Motor neuron (in vitro differentiated cells): ENCODE measurements around the gene SH3GLB2. TPM values are rescaled to one million over a fixed set of nuclear protein-coding genes. Genes with fewer than 3 reads are reported as not detected.

Experiments
- total RNA-seq, 8 experiments: library from RNA; unstranded; fragments of 300-600 nt; gene quantifications; 2 replicates each; pipeline versions ENCODE4 v1.2.3 to v1.2.4, GENCODE V29; 2022

The SH3GLB2 gene
- total RNA-seq, 8 experiments from 2014 or later = 27.8 to 95.9 (median 44.5) TPM

Other genes starting within 250 kb of the SH3GLB2 start
- gene TBC1D13, start 241.1 kb downstream of the SH3GLB2 start, total RNA-seq = 10 to 100 TPM in 5 of 8 experiments, 1 to 10 TPM in 3; 8.7 to 18.9 (median 13.1) TPM
- 10 to 100 TPM in 7 of 8 experiments, 1 to 10 TPM in 1; 8.5 to 20.1 (median 16.7) TPM for gene ENDOG, start 209.8 kb downstream of the SH3GLB2 start, total RNA-seq
- 10 to 100 TPM; 12.3 to 44.3 (median 21.6) TPM for gene SPOUT1, start 198.5 kb downstream of the SH3GLB2 start, total RNA-seq
- 10 to 100 TPM in 5 of 8 experiments, 1 to 10 TPM in 3; 4.0 to 15.9 (median 10.8) TPM for gene KYAT1, start 146.4 kb downstream of the SH3GLB2 start, total RNA-seq
- 10 to 100 TPM; 13.7 to 26.8 (median 22.6) TPM for gene LRRC8A, start 146.2 kb downstream of the SH3GLB2 start, total RNA-seq
- 10 to 100 TPM in 2 of 8 experiments, 1 to 10 TPM in 2, under 1 TPM in 4; 0.16 to 16.4 (median 0.97) TPM for gene PHYHD1, start 107.3 kb downstream of the SH3GLB2 start, total RNA-seq
- gene DOLK, start 80.7 kb downstream of the SH3GLB2 start, total RNA-seq = 10 to 100 TPM in 5 of 8 experiments, 1 to 10 TPM in 3; 7.5 to 27.9 (median 16.3) TPM
- 10 to 100 TPM; 16.3 to 69.4 (median 21.6) TPM for gene NUP188, start 80.6 kb downstream of the SH3GLB2 start, total RNA-seq
- 10 to 100 TPM; 12.0 to 44.2 (median 15.9) TPM for gene MIGA2, start 8.3 kb upstream of the SH3GLB2 start, total RNA-seq
- gene DOLPP1, start 52.8 kb upstream of the SH3GLB2 start, total RNA-seq = 10 to 100 TPM; 11.3 to 32.2 (median 17.4) TPM
- 10 to 100 TPM; 16.1 to 34.5 (median 19.5) TPM for gene CRAT, start 82.5 kb upstream of the SH3GLB2 start, total RNA-seq
- 100 to 1,000 TPM in 2 of 8 experiments, 10 to 100 TPM in 6; 56.5 to 126 (median 95.6) TPM for gene PTPA, start 83.1 kb upstream of the SH3GLB2 start, total RNA-seq
- gene IER5L, start 149.9 kb upstream of the SH3GLB2 start, total RNA-seq = 10 to 100 TPM in 5 of 8 experiments, 1 to 10 TPM in 3; 2.1 to 24.8 (median 13.9) TPM